Measurements from ENCODE around the gene ACTR2.
A peak's percentile ranks its signal among the peaks of the same experiment; 100 is the strongest.

The ACTR2 gene

GRCh38 chr2:65279756-65280155, 52.1 kb downstream of the ACTR2 start:
- Mint-ChIP-seq H3K27me3 (peaks cover 4% of the 10 kb centered on the region), H3K27ac (no peak overlapping the region), H3K4me1 (ENCODE audit: low read depth) (peaks cover 14% of the 10 kb centered on the region), H3K4me3 (no peak overlapping the region), H3K36me3 (ENCODE audit: low read depth) (peaks cover 5% of the 10 kb centered on the region), H3K9me3 (no peaks in the 10 kb centered on the region)
- no peak for DNase-seq

- Mint-ChIP-seq H3K36me3 (ENCODE audit: low read depth) (no peaks in the 10 kb centered on the region), H3K9me3 (no peaks in the 10 kb centered on the region), H3K4me3 (no peak overlapping the region), H3K27ac (no peak overlapping the region), H3K27me3 (peaks cover 4% of the 10 kb centered on the region), H3K4me1 (ENCODE audit: low read depth) (peaks cover 14% of the 10 kb centered on the region)
- no peak for DNase-seq
These were observed 54.2 kb downstream of the ACTR2 start for GRCh38 chr2:65281627-65282351.

GRCh38 chr2:65282477-65283053, 54.9 kb downstream of the ACTR2 start:
- H3K4me3 Mint-ChIP-seq = no peak overlapping the region
- H3K27me3 Mint-ChIP-seq = peaks cover 4% of the 10 kb centered on the region
- DNase-seq = no peak
- H3K4me1 Mint-ChIP-seq (ENCODE audit: low read depth) = peaks cover 14% of the 10 kb centered on the region
- no peak overlapping the region for H3K27ac Mint-ChIP-seq
- H3K9me3 Mint-ChIP-seq = no peaks in the 10 kb centered on the region
- no peaks in the 10 kb centered on the region for H3K36me3 Mint-ChIP-seq (ENCODE audit: low read depth)

GRCh38 chr2:65287364-65287763, 59.7 kb downstream of the ACTR2 start:
- DNase-seq = no peak
- H3K27ac Mint-ChIP-seq = no peak overlapping the region

GRCh38 chr2:65291216-65292105, 63.8 kb downstream of the ACTR2 start:
- no peak overlapping the region for H3K27ac Mint-ChIP-seq

More at GRCh38 chr2:65287364-65287763, 59.7 kb downstream of the ACTR2 start:
- Mint-ChIP-seq H3K4me3 (no peak overlapping the region), H3K9me3 (no peaks in the 10 kb centered on the region), H3K27me3 (peaks cover 4% of the 10 kb centered on the region), H3K36me3 (ENCODE audit: low read depth) (no peaks in the 10 kb centered on the region), H3K4me1 (ENCODE audit: low read depth) (no peaks in the 10 kb centered on the region)

GRCh38 chr2:65292106-65292400, 64.4 kb downstream of the ACTR2 start:
- H3K27ac Mint-ChIP-seq = no peak overlapping the region
- H3K4me1 Mint-ChIP-seq (ENCODE audit: low read depth) = peaks cover 5% of the 10 kb centered on the region
- H3K4me3 Mint-ChIP-seq = no peak overlapping the region
- no peaks in the 10 kb centered on the region for H3K36me3 Mint-ChIP-seq (ENCODE audit: low read depth)
- H3K9me3 Mint-ChIP-seq = no peaks in the 10 kb centered on the region
- DNase-seq = no peak
- peaks cover 24% of the 10 kb centered on the region for H3K27me3 Mint-ChIP-seq

More at GRCh38 chr2:65291216-65292105, 63.8 kb downstream of the ACTR2 start:
- Mint-ChIP-seq H3K9me3 (no peaks in the 10 kb centered on the region), H3K36me3 (ENCODE audit: low read depth) (no peaks in the 10 kb centered on the region), H3K4me1 (ENCODE audit: low read depth) (no peaks in the 10 kb centered on the region), H3K4me3 (no peak overlapping the region), H3K27me3 (peaks cover 18% of the 10 kb centered on the region)
- DNase-seq = no peak

- no peak overlapping the region for H3K4me3 Mint-ChIP-seq
- H3K4me1 Mint-ChIP-seq (ENCODE audit: low read depth) = peaks cover 6% of the 10 kb centered on the region
- no peak for DNase-seq
- H3K36me3 Mint-ChIP-seq (ENCODE audit: low read depth) = no peaks in the 10 kb centered on the region
- H3K9me3 Mint-ChIP-seq = no peaks in the 10 kb centered on the region
- peaks cover 25% of the 10 kb centered on the region for H3K27me3 Mint-ChIP-seq
- no peak overlapping the region for H3K27ac Mint-ChIP-seq
These were observed 64.9 kb downstream of the ACTR2 start for GRCh38 chr2:65292461-65293011.

- H3K27ac Mint-ChIP-seq = no peak overlapping the region
- H3K4me3 Mint-ChIP-seq = no peak overlapping the region
- H3K9me3 Mint-ChIP-seq = no peaks in the 10 kb centered on the region
- peaks cover 10% of the 10 kb centered on the region for H3K4me1 Mint-ChIP-seq (ENCODE audit: low read depth)
- peaks cover 29% of the 10 kb centered on the region for H3K27me3 Mint-ChIP-seq
- DNase-seq = no peak
- no peaks in the 10 kb centered on the region for H3K36me3 Mint-ChIP-seq (ENCODE audit: low read depth)
These were observed 65.7 kb downstream of the ACTR2 start for GRCh38 chr2:65293376-65293775.

GRCh38 chr2:65294136-65294535, 66.5 kb downstream of the ACTR2 start:
- H3K9me3 Mint-ChIP-seq = no peaks in the 10 kb centered on the region
- DNase-seq = no peak
- H3K27me3 Mint-ChIP-seq = peaks cover 29% of the 10 kb centered on the region
- no peak overlapping the region for H3K4me3 Mint-ChIP-seq
- H3K36me3 Mint-ChIP-seq (ENCODE audit: low read depth) = no peaks in the 10 kb centered on the region
- no peak overlapping the region for H3K27ac Mint-ChIP-seq
- peaks cover 14% of the 10 kb centered on the region for H3K4me1 Mint-ChIP-seq (ENCODE audit: low read depth)

- Mint-ChIP-seq H3K9me3 (no peaks in the 10 kb centered on the region), H3K4me1 (ENCODE audit: low read depth) (peaks cover 20% of the 10 kb centered on the region), H3K27ac (no peak overlapping the region), H3K36me3 (ENCODE audit: low read depth) (no peaks in the 10 kb centered on the region), H3K4me3 (no peak overlapping the region), H3K27me3 (peaks cover 29% of the 10 kb centered on the region)
- no peak for DNase-seq
These were observed 67.1 kb downstream of the ACTR2 start for GRCh38 chr2:65294701-65295100.

- DNase-seq = no peak
- H3K4me1 Mint-ChIP-seq (ENCODE audit: low read depth) = peaks cover 42% of the 10 kb centered on the region
- H3K27me3 Mint-ChIP-seq = peaks cover 29% of the 10 kb centered on the region
- no peaks in the 10 kb centered on the region for H3K9me3 Mint-ChIP-seq
- H3K4me3 Mint-ChIP-seq = no peak overlapping the region
- H3K27ac Mint-ChIP-seq = no peak overlapping the region
- no peaks in the 10 kb centered on the region for H3K36me3 Mint-ChIP-seq (ENCODE audit: low read depth)
These were observed 69.3 kb downstream of the ACTR2 start for GRCh38 chr2:65296971-65297370.

- H3K36me3 Mint-ChIP-seq (ENCODE audit: low read depth) = no peaks in the 10 kb centered on the region
- peaks cover 48% of the 10 kb centered on the region for H3K4me1 Mint-ChIP-seq (ENCODE audit: low read depth)
- DNase-seq = no peak
- H3K9me3 Mint-ChIP-seq = no peaks in the 10 kb centered on the region
- peaks cover 33% of the 10 kb centered on the region for H3K27me3 Mint-ChIP-seq
- H3K4me3 Mint-ChIP-seq = no peak overlapping the region
- no peak overlapping the region for H3K27ac Mint-ChIP-seq
These were observed 69.9 kb downstream of the ACTR2 start for GRCh38 chr2:65297544-65297943.

GRCh38 chr2:65298089-65298488, 70.5 kb downstream of the ACTR2 start:
- H3K9me3 Mint-ChIP-seq = no peaks in the 10 kb centered on the region
- no peak for DNase-seq
- peaks cover 35% of the 10 kb centered on the region for H3K27me3 Mint-ChIP-seq
- no peak overlapping the region for H3K4me3 Mint-ChIP-seq
- no peaks in the 10 kb centered on the region for H3K36me3 Mint-ChIP-seq (ENCODE audit: low read depth)
- no peak overlapping the region for H3K27ac Mint-ChIP-seq
- H3K4me1 Mint-ChIP-seq (ENCODE audit: low read depth) = peaks cover 52% of the 10 kb centered on the region

GRCh38 chr2:65299246-65299645, 71.6 kb downstream of the ACTR2 start:
- DNase-seq = peak; percentile 70
- H3K27me3 Mint-ChIP-seq = peaks cover 34% of the 10 kb centered on the region
- peak overlapping the region; percentile 40 for H3K4me3 Mint-ChIP-seq
- peaks cover 54% of the 10 kb centered on the region for H3K4me1 Mint-ChIP-seq (ENCODE audit: low read depth)
- H3K27ac Mint-ChIP-seq = peak overlapping the region; percentile 80
- no peaks in the 10 kb centered on the region for H3K9me3 Mint-ChIP-seq
- no peaks in the 10 kb centered on the region for H3K36me3 Mint-ChIP-seq (ENCODE audit: low read depth)
